Gastrocnemius medialis (tissue), 4 donors: Measurements from ENCODE around the gene AK8.

ENCODE experiments used
- CTCF ChIP-seq, 5 experiments: fragments of 450-650 bp in 3 of 5; fragments of 200-600 bp in 2 of 5; sonication (generic) in 2 of 5; IDR thresholded peaks in 4 of 5; conservative IDR thresholded peaks in 1 of 5; 1 replicate in 4 of 5; 2 replicates in 1 of 5; pipeline ENCODE4 v1.5.1; 2016 to 2019; ENCODE audit warnings: antibody characterized with exemption in 5 of 5, mild to moderate bottlenecking in 3 of 5, moderate library complexity in 3 of 5
- POLR2A ChIP-seq, 2 donors: fragments of 450-650 bp; IDR thresholded peaks; one replicate each; pipeline ENCODE4 v1.6.1; 2017; ENCODE audit warnings: antibody characterized with exemption in 2 of 2, mild to moderate bottlenecking in 2 of 2, moderate library complexity in 2 of 2

- TF ChIP-seq CTCF (IDR thresholded peaks at IDR 0.05 in 4 of 5, conservative IDR thresholded peaks at IDR 0.05 in 1 of 5), result no peak
- TF ChIP-seq POLR2A (IDR thresholded peaks at IDR 0.05), result no peak
Observed at GRCh38 chr9:132754236-132754635, 123.8 kb downstream of the AK8 start.
